Mammary epithelial cell (primary cell): ENCODE measurements around the gene TRIM23.

ENCODE experiments used
- EZH2 ChIP-seq: IDR thresholded peaks from 2 replicates; pipeline ENCODE4 v1.6.1; 2012; ENCODE audit warnings: low read length, inconsistent platforms, borderline replicate concordance
- TF ChIP-seq, protein P1 (sequence below), 2 donors: IDR thresholded peaks in 1 of 2; conservative IDR thresholded peaks in 1 of 2; 2 replicates each; pipeline ENCODE4 v1.5.1; 2011 to 2012; ENCODE audit warnings: inconsistent platforms in 2 of 2, low read length in 2 of 2, mild to moderate bottlenecking in 2 of 2, control low read depth in 1 of 2, low read depth in 1 of 2; ENCODE audit not compliant: insufficient read depth in 1 of 2; ENCODE audit errors: extremely low read depth in 1 of 2

- TF ChIP-seq, protein P1, sequence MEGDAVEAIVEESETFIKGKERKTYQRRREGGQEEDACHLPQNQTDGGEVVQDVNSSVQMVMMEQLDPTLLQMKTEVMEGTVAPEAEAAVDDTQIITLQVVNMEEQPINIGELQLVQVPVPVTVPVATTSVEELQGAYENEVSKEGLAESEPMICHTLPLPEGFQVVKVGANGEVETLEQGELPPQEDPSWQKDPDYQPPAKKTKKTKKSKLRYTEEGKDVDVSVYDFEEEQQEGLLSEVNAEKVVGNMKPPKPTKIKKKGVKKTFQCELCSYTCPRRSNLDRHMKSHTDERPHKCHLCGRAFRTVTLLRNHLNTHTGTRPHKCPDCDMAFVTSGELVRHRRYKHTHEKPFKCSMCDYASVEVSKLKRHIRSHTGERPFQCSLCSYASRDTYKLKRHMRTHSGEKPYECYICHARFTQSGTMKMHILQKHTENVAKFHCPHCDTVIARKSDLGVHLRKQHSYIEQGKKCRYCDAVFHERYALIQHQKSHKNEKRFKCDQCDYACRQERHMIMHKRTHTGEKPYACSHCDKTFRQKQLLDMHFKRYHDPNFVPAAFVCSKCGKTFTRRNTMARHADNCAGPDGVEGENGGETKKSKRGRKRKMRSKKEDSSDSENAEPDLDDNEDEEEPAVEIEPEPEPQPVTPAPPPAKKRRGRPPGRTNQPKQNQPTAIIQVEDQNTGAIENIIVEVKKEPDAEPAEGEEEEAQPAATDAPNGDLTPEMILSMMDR (conservative IDR thresholded peaks at IDR 0.05 in 1 of 2, IDR thresholded peaks at IDR 0.05 in 1 of 2; ENCODE audit: extremely low read depth in 1 of 2, insufficient read depth in 1 of 2, low read depth in 1 of 2, low read length in 2 of 2), result no peak
- no peak for TF ChIP-seq EZH2
Measured at GRCh38 chr5:65640240-65640639, 16.1 kb upstream of the TRIM23 start.
